GM19025 (cell line): ENCODE data around the gene STAT5B.

Experiments
- ATAC-seq: cut with Tn5 transposase; IDR thresholded peaks from one replicate; pipeline ENCODE4 v1.9.1; 2021; ENCODE audit warnings: mild to moderate bottlenecking, low read depth, moderate library complexity; ENCODE audit not compliant: unreplicated experiment

Gene STAT5B

DNA sequence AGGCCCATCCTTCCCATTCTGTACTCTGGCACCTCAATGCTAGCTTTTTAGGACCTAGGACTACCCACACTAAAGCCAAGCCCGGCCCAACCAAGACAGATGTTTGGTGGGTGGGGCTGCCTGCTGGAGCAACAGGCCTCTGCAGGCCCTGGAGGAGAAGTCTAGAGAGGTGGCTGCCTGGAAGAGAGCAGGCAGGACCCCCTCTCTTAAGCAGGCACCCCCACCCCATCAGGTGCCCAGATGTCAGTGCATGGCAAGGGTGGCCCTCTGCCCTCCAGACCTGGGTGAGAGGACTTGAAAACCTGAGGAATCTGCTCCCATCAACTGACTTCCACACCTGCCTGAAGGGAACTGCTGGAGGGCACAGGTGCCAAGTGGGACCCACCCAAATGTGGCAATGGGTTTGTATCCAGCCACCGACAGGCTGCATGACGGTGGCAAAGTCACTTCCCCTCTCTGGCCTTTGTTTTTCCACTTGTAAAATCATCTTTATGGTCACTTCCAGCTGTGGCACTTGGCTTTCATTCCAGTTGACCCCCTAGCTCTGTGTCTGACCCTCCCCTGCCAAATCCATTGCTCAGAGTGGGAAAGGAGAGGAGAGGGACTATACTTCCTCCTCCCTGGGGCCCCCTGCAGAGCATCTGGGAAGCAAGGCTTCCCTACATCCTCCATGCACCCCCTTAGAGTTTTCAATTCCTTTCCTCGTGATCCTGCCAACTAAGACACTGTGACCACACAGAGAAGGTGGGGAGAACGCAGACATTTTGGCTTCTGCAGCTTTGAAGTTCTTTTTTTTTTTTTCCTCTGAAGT, 10.4 kb upstream of the STAT5B start:
- ATAC-seq, result no peak

DNA sequence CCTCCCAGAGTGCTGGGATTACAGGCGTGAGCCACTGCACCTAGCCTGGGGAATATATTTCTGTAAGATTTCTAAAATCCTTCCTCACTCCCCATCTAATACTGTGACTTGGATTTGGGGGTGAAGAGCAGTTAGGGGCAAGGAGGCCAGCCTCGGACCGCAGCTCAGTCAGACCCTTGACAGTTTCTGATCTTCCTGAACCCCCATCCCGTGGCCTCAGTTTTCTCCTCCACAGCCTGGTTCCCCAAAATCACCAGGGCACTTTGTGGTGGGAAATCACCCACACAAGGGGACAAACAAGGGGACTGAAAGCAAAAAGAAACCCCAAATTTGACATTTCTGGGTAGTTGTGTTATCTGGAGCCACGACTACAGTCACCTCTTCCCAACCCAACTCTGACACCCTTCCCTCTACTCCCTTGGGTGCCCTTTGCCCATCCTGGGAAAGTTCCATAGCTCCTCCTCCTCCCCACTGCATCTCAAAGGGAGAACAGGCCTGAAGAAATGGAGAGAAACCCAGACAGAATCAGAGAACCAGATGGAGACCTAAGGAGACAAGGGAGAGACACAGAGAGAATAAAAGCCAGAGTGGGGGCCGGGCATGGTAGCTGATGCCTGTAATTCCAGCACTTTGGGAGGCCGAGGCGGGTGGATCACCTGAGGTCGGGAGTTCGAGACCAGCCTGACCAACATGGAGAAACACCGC, 9.3 kb upstream of the STAT5B start:
- ATAC-seq, result no peak

DNA sequence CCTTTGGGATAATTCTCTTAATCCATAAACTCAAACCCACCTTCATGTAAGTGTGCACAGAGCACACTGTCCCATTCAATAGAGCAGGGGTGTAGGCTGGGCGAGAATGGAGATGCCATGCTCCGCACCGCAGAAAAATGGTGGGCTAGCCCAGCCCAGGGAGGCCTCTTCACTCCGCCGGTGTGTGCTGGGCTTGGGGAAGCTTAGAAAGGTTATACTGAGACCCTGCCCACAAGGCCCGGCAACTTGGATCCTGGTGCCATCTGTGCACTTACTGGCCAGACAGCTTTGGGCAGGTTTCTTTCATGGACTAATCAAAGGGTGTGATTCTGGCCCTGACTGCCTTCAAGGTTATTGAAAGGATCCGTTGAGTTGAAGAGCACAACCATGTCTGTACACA, 8.4 kb upstream of the STAT5B start:
- ATAC-seq, result no peak

DNA sequence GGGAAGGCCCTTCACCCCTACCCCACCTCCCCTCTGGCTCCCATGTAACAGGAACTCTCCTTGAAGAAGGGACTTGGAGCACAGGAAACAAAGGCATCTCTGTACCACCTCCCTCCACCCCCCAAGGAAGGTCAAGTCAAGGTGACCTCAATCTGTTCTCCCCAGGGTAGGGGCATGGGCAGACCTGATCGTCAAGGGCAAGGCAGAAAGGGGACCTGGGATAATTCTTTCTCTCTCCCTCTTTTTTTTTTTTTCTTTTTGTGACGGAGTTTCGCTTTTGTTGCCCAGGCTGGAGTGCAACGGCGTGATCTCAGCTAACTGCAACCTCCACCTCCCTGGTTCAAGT, 7.8 kb upstream of the STAT5B start:
- no peak for ATAC-seq

DNA sequence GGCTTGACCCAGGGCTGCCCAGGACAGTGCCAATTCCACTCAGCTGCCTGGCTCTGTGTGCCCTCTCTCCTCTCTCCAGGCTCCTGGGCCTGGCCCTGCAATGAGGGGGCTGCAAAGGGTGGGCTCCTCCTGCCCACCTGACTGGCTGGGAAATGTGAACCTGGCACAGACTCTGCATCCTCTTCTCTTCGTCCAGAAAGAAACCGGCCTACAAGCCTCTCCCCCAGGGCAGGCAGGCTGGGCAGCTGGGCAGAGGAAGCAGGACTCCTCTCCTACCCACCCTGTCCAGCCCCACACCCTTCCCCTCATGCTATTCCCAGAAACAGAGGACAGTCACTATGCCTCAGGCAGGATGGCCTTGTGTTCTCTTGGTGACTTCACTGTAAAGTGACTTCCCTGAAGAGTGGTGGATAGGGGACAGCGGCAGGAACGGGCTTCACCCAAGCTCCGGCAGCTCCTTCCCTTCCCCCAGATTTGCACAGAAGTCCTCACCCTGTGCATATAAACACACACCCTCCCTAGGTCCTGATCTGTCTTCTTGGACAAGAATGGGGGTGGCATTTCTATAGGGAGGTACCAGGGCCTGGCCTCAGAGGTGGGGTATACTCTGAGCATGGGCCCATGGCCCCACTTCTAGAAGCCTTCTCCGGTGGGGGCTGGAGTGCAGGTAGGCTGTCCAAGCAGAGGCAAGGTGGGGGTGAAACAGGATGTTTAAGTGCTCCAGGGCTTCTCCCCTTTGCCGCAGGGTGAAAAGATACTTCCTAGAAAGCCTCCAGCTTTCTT, 7.2 kb upstream of the STAT5B start:
- ATAC-seq, result no peak

DNA sequence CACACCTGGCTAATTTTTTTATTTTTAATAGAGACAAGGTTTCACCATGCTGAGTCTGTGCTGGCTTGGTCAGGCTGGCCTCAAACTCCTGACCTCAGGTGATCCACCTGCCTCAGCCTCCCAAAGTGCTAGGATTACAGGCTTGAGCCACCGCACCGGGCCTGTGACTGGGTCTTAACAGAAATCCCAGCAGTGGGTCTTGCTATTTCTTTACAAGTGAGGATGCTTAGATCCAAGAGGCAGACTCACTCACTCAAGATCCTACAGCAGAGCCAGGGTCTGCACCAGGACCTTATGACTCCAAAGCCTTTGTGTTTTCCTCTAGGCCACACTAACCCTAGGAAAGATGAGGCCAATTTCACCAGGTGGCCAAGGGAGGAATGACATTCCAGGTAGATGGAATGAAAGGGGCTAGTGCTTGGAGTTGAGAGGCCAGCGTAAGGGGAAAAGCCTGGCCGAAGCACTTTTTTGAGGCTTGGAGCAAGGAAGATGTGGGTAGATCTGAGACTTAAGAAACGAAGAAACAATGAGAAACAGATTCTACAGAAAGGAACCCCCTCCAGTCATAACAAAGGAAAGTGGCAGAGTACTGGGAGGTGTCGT, 6.4 kb upstream of the STAT5B start:
- no peak for ATAC-seq

DNA sequence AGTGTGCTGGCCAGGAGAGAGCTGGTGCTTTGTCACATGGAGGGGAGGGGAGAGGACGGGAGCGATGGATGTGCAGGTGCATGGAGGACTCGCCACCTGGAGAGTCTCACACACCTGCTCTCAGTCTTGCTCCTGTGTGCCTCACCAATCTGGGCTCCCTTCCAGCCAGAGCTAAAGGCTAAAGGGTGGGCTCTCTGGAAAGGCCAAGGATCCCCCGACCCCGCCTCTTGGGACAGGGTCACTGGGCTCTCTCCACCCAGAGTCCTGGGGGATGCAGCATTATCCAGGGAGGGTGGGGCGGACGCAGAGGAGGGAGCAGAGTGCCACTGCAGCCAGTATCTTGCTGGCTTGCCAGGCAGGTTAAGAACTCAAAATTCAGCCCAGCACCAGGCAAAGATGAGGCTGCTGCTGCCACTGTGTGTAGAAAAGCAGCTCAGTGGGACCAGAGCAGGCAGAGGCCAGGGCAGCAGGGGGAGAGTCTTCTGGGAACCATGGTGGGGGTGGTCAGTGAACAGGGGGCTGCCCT, 5.4 kb upstream of the STAT5B start:
- no peak for ATAC-seq

DNA sequence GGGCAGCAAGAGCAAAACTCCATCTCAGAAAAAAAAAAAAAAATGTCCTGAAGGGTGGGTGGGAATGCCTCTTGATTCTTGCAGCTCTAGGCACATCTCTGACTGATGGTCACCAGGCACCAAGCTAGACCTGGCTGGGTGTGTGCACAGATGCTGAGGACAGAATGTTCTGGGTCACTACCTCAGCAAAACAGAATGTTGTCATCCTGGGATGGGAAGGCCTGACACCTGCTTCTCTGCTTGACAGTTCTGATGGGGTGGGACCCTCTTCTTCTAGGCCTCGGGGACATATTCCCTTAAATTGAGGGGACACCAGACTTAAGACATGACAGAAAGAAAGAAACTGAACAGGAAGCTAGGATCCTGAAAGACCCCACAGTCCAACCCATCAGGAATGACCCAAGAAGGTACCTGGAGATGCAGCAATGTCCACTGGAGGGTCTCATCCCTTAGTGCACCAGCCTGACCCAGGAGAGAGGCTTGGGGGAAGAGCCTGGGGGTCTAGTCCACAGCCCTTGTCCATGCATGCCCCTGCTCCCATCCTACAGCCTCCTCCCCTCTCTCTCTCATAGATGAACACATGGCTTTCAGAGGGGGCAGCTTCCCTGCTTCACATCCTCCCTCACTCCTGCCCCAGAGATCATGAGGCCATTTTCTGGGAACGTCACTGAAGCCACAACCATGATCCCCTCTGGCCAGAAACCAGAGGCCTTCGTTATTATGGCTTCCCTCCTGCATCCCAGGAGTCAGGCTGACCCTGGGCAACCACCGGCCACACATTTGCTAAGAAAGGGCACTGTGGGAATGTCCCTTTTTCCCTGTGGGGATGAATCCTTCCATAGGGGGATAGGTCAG, 3.8 kb upstream of the STAT5B start:
- no peak for ATAC-seq

DNA sequence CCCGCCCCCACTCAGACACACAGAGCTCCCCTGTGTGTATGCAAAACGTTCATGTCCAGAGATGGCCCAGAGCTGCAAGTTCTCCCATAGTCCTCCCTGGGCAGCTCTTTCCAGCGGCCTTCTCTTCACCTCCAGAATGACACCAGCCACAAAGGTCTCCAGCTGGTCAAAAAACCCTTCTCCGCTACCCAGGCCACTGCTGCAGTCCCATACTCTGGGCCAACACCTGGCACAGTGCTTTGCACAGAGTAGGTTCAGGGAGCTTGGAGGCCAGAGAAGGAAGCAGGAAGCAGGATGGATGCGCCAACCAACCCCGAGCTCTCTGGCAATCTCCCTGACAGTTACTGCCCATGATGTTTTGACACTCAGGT, 1.1 kb upstream of the STAT5B start:
- no peak for ATAC-seq

DNA sequence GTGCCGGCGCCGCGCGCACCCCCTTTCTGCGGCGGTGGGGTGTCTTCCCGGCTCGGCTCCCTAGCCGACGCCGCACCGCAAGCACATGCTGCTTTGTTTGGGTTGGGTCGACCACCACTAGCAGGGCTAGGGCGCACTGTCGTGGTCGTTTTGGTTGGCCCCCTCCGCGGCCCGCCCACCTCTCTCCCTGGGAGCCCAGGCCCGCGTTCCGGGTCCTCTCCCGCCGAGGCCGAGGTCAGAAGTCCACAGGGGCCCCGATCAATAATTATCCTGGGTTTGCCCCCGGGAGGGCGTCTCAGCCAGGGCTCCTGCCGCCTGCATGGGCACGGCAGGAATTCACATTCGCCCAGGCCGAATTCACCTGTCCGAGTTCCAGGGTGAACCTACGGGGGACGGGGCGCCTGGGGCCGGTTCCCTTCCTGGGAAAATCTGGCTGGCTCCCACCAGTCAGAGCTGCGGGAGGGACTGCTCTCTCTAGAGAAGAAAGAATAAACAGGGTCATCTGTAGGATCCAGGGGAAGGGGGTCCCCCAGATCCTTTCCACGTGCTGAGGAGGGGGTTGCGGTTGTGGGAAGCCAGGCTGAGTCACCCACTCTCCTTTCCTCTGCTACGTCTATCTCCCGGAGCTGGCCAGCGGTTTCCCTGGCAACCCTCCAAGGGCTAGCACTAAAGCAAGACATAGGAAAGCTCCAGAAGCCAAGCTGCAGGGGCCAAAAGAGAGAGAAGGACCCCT, 584 bp upstream of the STAT5B start:
- peak; percentile 14 for ATAC-seq

DNA sequence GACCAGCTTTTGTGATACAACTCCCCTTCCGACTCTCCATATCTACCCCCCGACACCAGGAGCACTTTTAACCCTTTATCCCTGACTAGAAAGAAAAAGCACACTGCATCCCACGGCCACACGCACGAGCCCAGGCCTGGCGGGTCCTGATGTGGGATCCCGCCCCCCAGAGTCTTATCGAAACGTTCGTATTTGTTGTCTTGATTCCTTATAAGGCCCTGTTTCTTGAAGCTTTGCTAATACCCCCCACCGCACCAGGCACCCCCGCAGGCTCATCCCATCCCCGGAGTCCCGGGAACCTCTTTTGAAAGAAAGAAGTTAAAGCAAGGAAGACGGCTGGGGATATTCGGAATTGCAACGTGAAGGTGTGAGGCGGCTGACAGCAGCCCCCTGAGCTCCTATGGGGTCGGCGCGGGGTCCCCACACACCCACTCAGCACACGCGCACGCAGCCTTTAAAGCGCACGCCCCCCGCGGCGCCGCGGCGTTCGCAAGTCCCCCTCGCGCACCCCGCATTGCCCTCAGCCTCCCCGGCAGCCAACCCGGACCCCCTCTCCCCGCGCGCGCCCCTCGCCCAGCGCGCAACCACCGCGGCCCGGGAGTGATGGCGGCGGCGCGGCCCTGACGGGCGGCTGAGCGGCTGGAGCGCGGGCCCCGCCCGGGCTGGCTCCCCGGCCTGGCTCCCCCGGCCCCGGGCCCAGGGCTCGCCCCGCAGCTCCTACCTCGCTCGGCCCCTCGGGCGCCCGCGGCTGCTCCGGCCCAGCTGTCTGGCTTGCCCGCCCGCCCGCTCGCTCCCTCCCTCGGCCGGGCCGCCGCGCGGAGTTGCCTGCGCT, 448 bp downstream of the STAT5B start:
- ATAC-seq, result peak; percentile 42

DNA sequence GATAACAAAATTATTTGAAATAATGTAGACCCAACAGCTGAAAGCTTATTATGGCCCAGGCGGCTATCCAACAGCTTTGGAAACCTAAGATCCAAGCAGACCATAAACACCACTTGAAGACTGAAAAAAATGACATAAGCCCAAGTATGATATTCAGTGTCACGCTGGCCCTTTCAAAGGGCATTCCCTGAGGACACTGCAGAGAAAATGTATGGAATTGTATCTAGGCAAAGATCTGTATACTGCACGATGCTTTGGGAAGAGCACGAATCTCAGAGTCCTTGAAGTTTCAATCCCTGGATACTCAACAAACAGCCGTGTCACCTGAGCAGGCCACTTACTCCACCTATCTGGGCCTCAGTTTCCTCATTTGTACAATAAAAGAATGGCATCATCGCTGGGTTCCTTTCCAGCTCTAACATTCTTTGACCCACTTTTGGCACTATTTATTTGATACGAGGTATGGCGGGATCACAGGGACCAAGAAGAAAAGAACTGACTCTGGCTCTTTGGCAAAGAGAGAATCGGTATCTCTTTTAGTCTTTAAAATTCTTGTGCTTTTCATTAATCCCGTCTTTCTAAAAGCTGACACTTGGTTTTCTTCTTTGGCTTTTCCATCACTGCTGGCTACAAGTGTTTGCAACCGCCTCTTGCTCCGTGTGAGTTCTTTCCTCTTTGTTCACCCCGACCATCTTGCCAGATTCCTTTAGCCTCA, 1.2 kb downstream of the STAT5B start:
- ATAC-seq, result no peak

DNA sequence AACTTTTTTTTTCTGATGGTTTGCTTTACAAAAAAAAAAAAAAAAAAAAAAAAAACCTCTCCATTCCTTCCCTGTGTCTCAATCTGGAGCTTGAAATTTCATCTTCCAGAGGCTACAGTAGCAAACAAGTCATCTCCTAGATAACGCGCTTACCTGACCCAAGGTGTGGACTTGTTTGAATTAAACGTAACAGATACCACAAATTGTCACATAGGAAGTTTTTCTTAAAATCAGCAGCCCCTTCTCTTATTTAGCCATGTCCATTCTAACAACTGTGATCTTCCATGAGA, 2.0 kb downstream of the STAT5B start:
- no peak for ATAC-seq

DNA sequence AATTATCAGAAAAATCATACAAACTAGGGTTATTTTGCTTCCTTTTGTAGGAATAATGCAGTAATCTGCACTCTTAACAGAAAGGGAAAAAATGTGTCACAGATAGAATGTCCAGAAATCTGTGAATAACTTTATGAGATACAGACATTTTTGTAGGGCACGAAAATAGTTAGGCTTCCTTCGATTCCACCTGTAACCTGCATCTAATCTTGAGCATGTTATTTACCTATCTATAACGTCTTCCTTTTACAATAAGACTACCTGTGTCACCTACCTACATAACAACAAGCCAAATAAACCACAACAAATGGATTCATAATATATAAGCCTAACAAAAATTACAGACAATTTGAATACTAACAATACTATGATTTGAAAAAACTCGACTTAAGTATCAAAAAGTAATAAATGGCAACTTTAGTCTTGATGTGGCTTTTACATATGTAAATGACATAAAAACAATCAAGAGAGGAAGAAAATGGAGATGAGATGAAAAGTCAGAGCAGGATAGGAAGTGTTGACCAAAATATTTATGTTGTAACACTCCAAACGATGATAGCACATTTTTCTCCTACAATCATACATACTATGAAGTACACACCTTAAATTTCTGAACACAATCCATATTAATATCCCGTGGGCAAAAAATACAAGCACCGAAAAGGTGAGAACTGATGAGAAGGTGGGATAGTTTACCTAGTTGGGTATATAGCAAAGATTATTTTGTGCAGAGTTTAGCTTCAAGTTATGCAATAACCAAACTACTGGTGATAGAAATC, 2.5 kb downstream of the STAT5B start:
- ATAC-seq, result no peak

DNA sequence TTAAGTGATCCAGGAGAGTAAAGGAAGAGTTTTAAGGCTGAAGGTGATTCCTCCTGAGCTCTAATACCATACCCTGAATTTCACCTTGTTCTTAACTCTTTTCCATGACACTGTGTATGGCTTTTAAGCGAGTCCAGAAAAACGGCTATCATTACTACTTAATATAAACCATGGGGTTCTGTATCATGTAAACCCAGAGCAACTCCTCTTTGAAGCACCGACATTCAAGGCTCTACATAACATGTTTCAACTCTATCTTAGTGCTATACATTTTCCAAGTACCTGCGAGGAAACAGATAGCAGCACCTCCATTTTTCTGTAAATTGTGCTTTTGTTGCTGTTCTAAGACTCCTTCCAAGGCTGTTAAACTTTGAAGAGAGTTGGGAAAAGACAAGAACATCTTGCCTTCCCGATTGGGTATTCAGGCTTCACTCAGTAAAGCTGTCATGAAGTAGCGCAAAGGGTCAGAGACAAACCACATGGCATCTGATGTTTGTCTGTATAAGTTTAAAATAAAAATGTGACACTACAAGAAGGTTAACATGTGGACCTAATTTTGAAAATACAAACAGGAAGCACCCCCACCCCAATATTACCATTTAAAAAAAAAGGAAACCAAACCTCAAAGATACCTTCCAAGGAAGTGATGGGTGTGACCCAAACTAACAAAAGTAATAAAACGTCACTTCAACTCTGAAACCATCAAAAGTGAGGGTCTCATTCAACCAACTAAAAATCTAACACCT, 3.9 kb downstream of the STAT5B start:
- ATAC-seq, result no peak

DNA sequence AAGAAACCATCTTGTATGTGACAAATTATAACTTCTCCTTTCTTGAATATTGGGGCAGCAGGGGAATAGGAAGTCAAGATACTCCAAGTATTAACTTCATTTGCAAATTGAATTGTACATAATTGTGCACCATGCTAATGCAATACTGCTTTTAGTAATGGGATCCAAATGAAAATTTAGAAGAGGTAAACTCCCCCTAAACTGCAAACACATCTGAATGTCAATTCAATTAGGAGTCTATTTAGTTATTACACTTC, 4.5 kb downstream of the STAT5B start:
- no peak for ATAC-seq
